Breast epithelium (tissue), 4 donors: ENCODE results near the gene OR51V1. TPM values are rescaled to one million over a fixed set of nuclear protein-coding genes. Genes with fewer than 3 reads are reported as not detected.
"Not testable (repeated sequence)": the region's sequence is repeated elsewhere in the genome, so short reads cannot be mapped to it uniquely, and the experiment has no call there.

Source experiments
- DNase-seq, 2 donors: peaks; one replicate each; pipeline ENCODE4 v3.0.0-alpha.2; 2019; ENCODE audit warnings: low spot score in 2 of 2
- H3K27ac ChIP-seq, 2 donors: fragments of 200-600 bp; sonication (generic) in 1 of 2; one replicate each; pipeline ENCODE4 v1.5.1; 2016 to 2019; ENCODE audit warnings: mild to moderate bottlenecking in 1 of 2
- H3K27me3 ChIP-seq, 2 donors: fragments of 200-600 bp; sonication (generic) in 1 of 2; one replicate each; pipeline versions ENCODE4 v1.5.1 to v1.6.0; 2017 to 2019; ENCODE audit warnings: control low read depth in 1 of 2, mild to moderate bottlenecking in 1 of 2
- H3K36me3 ChIP-seq: fragments of 200-600 bp; one replicate; pipeline ENCODE4 v1.5.1; 2019
- H3K4me1 ChIP-seq, 2 donors: fragments of 200-600 bp; sonication (generic); one replicate each; pipeline ENCODE4 v1.5.1; 2016 to 2019; ENCODE audit warnings: control low read depth in 1 of 2
- H3K4me3 ChIP-seq, 3 donors: fragments of 200-600 bp; sonication (generic); 1 replicate in 2 of 3; 2 replicates in 1 of 3; pipeline ENCODE4 v1.5.1; 2016 to 2019; ENCODE audit warnings: mild to moderate bottlenecking in 3 of 3, moderate library complexity in 2 of 3
- H3K9me3 ChIP-seq, 2 donors: fragments of 200-600 bp; sonication (generic) in 1 of 2; one replicate each; pipeline ENCODE4 v1.5.1; 2016 to 2019; ENCODE audit warnings: control low read depth in 1 of 2
- POLR2A ChIP-seq: fragments of 450-650 bp; IDR thresholded peaks from one replicate; pipeline ENCODE4 v1.6.1; 2016; ENCODE audit warnings: antibody characterized with exemption, mild to moderate bottlenecking, moderate library complexity
- POLR2AphosphoS5 ChIP-seq, 3 donors: sonication (generic); formaldehyde crosslinking; IDR thresholded peaks; one replicate each; pipeline ENCODE4 v1.6.1; 2017; ENCODE audit warnings: antibody characterized with exemption in 3 of 3
- intact Hi-C: fragments of 100-400 bp; cut with DNase I; formaldehyde crosslinking; loops from one replicate; pipeline ENCODE4 v1.15.1; 2023; ENCODE audit warnings: low total_unique reads
- total RNA-seq, 3 donors: library from RNA; depleted of rRNA; stranded (reverse); fragments of >200 nt; gene quantifications; one replicate each; pipeline ENCODE4 v1.1.0, GENCODE V29; 2016
- TF ChIP-seq, protein P1 (sequence below), 3 donors: fragments of 450-650 bp; IDR thresholded peaks; one replicate each; pipeline ENCODE4 v1.5.1; 2016 to 2017; ENCODE audit warnings: antibody characterized with exemption in 3 of 3, mild to moderate bottlenecking in 3 of 3, moderate library complexity in 3 of 3

OR51V1 gene, protein sequence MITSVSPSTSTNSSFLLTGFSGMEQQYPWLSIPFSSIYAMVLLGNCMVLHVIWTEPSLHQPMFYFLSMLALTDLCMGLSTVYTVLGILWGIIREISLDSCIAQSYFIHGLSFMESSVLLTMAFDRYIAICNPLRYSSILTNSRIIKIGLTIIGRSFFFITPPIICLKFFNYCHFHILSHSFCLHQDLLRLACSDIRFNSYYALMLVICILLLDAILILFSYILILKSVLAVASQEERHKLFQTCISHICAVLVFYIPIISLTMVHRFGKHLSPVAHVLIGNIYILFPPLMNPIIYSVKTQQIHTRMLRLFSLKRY
- total RNA-seq: not detected

DNA sequence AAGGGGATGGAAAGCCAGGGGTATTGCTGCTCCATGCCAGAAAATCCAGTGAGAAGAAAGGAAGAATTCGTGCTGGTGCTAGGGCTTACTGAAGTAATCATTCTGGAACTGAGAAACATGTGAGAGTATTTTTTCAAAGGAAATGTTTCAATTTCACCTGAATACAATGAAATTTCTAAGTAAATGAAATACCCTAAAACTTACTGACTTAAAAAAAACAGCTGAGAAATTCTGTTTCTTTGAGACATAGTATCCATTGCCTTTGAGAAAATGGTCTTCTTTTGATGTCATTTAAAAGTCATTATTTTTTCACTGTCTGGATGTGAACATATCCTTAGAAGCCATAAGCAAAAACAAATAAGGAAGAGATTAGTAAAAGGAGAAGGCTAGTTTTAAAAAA lies at the start of gene OR51V1:
TSS of gene OR51V1 (minus strand) at position 101 of the 400 bp plus-strand sequence. CDS start at position 101, 0 bp downstream.
- Histone ChIP-seq H3K36me3 (no peaks in the 10 kb centered on the region), H3K4me1 (no peaks in the 10 kb centered on the region), H3K4me3 (no peak within 1 kb of the TSS), H3K9me3 (no peaks in the 10 kb centered on the region), H3K27me3 (no peaks in the 10 kb centered on the region), H3K27ac (no peak within 1 kb of the TSS)
- intact Hi-C loops: no loop called here
- TF ChIP-seq, protein P1, sequence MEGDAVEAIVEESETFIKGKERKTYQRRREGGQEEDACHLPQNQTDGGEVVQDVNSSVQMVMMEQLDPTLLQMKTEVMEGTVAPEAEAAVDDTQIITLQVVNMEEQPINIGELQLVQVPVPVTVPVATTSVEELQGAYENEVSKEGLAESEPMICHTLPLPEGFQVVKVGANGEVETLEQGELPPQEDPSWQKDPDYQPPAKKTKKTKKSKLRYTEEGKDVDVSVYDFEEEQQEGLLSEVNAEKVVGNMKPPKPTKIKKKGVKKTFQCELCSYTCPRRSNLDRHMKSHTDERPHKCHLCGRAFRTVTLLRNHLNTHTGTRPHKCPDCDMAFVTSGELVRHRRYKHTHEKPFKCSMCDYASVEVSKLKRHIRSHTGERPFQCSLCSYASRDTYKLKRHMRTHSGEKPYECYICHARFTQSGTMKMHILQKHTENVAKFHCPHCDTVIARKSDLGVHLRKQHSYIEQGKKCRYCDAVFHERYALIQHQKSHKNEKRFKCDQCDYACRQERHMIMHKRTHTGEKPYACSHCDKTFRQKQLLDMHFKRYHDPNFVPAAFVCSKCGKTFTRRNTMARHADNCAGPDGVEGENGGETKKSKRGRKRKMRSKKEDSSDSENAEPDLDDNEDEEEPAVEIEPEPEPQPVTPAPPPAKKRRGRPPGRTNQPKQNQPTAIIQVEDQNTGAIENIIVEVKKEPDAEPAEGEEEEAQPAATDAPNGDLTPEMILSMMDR (IDR thresholded peaks at IDR 0.05): no peak
- TF ChIP-seq POLR2A (no peak), POLR2AphosphoS5 (IDR thresholded peaks at IDR 0.05) (no peak)
- DNase-seq: no peak

DNA sequence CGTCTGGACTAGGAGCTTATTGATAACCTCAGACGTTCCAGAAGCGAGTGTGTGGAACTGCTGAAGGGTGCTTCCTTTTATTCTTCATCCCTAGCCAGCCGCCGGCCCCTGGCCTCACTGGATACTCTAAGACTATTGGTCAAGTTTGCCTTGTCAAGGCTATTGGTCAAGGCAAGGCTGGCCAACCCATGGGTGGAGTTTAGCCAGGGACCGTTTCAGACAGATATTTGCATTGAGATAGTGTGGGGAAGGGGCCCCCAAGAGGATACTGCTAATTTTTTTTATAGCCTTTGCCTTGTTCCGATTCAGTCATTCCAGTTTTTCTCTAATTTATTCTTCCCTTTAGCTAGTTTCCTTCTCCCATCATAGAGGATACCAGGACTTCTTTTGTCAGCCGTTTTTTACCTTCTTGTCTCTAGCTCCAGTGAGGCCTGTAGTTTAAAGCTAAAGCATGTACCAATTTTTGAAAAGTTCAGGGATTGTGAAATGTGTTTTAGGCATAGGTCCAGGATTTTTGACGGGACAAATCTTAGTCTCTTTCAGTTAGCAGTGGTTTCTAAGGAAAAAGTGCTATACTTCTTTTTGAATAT lies 49.4 kb upstream of the OR51V1 start, which contains the start of gene HBG1:
TSS of gene HBG1 (minus strand) at position 51 of the 590 bp plus-strand sequence. CDS start 53 bp downstream, outside the sequence.
- H3K27me3 ChIP-seq, DNase-seq, H3K36me3 ChIP-seq, H3K27ac ChIP-seq, H3K4me1 ChIP-seq, intact Hi-C loops, H3K9me3 ChIP-seq, H3K4me3 ChIP-seq: not testable (repeated sequence)

DNA sequence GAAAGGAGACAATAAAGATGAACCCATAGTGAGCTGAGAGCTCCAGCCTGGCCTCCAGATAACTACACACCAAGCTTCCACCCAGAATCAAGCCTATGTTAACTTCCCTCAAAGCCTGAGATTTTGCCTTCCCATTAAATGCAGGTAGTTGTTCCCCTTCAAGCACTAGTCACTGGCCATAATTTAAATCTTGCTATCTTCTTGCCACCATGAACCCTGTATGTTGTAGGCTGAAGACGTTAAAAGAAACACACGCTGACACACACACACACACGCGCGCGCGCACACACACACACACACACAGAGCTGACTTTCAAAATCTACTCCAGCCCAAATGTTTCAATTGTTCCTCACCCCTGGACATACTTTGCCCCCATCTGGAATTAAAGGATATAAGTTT lies 48.0 kb upstream of the OR51V1 start:
- intact Hi-C loops, H3K27me3 ChIP-seq, H3K36me3 ChIP-seq, H3K4me3 ChIP-seq, DNase-seq, H3K9me3 ChIP-seq, H3K27ac ChIP-seq, H3K4me1 ChIP-seq: not testable (repeated sequence)

DNA sequence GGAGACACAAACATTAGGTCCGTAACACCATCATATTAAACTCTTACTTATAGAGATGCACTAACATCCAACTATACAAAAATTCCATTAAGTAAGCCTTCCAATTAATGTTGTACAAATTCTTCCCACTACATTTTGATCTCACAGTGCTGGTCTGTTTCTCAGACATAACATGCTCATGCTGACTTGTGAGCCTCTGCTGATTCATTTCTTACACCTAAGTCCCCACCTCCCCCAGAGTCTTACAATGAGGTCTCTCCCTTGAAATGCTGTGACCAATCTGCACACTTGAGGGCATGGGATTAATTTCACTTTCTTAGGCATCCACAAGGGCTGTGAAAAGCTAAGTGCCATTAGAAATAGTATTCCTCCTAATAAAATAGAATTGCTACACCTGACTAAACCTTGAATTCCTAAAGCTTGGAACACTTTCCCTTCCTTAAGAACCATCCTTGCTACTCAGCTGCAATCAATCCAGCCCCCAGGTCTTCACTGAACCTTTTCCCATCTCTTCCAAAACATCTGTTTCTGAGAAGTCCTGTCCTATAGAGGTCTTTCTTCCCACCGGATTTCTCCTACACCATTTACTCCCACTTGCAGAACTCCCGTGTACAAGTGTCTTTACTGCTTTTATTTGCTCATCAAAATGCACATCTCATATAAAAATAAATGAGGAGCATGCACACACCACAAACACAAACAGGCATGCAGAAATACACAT lies 47.1 kb upstream of the OR51V1 start:
- Histone ChIP-seq H3K27me3 (no peaks in the 10 kb centered on the region), H3K9me3 (no peaks in the 10 kb centered on the region), H3K4me3 (no peak overlapping the region), H3K36me3 (no peaks in the 10 kb centered on the region), H3K4me1 (no peaks in the 10 kb centered on the region), H3K27ac (no peak overlapping the region)
- no peak for TF ChIP-seq POLR2A
- TF ChIP-seq POLR2AphosphoS5 (IDR thresholded peaks at IDR 0.05): no peak
- TF ChIP-seq, protein P1 (IDR thresholded peaks at IDR 0.05): no peak
- intact Hi-C loops: no loop called here
- no peak for DNase-seq

DNA sequence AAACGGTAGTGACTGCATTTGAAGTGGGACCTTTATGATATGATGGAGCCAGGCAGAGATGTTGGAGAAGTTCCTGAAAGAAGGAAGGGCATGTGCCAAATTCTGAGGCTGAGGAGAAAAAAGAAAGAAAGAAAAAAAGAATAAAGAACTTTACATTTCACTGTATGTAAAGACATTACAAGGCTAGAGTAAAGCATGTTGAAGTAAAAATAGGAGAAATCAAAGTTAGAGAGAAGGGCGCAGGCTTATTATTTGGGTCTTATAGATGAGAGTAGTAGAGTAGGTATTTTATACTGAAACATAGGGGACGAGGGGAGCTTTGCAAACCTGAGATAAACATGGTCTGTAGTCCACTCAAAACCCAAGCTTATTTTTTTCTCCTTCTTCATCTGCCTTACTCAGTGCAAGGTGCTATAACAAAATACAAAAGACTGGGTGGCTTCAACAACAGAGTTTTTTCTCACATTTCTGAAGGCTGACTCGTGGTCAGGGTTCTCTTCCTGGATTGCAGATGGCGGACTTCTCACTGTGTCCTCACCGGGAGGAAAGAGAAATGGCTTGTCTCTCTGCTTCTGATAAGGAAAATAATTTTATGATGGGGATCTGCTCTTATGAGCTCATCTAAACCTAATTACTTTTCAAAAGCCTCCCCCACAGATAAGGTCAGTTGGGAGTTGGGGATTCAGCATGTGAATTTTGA lies 46.4 kb upstream of the OR51V1 start:
- Histone ChIP-seq H3K27me3 (no peaks in the 10 kb centered on the region), H3K4me3 (no peak overlapping the region), H3K36me3 (no peaks in the 10 kb centered on the region), H3K27ac (no peak overlapping the region), H3K9me3 (no peaks in the 10 kb centered on the region), H3K4me1 (no peaks in the 10 kb centered on the region)
- TF ChIP-seq POLR2AphosphoS5 (IDR thresholded peaks at IDR 0.05) (no peak), POLR2A (no peak)
- TF ChIP-seq, protein P1 (IDR thresholded peaks at IDR 0.05): no peak
- DNase-seq: no peak
- intact Hi-C loops: no loop called here
